HuH-7.5 (cell line): ENCODE measurements around the gene MYADML2.
"Not testable (repeated sequence)": the region's sequence is repeated elsewhere in the genome, so short reads cannot be mapped to it uniquely, and the experiment has no call there.

Source experiments
- DNase-seq: peaks from one replicate; pipeline ENCODE4 v3.0.0; 2011; ENCODE audit warnings: low spot score

Gene MYADML2, protein sequence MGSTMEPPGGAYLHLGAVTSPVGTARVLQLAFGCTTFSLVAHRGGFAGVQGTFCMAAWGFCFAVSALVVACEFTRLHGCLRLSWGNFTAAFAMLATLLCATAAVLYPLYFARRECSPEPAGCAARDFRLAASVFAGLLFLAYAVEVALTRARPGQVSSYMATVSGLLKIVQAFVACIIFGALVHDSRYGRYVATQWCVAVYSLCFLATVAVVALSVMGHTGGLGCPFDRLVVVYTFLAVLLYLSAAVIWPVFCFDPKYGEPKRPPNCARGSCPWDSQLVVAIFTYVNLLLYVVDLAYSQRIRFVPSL

GRCh38 chr17:81947189-81947588, at the start of gene MYADML2:
TSS of gene MYADML2 (minus strand) at chr17:81947233. CDS start at chr17:81941741, 5,492 bp downstream.
- DNase-seq, result no peak

GRCh38 chr17:81996232-81996756, 49.3 kb upstream of the MYADML2 start:
- no peak for DNase-seq

- no peak for DNase-seq
These were observed 48.6 kb upstream of the MYADML2 start for GRCh38 chr17:81995463-81996231.

DNA sequence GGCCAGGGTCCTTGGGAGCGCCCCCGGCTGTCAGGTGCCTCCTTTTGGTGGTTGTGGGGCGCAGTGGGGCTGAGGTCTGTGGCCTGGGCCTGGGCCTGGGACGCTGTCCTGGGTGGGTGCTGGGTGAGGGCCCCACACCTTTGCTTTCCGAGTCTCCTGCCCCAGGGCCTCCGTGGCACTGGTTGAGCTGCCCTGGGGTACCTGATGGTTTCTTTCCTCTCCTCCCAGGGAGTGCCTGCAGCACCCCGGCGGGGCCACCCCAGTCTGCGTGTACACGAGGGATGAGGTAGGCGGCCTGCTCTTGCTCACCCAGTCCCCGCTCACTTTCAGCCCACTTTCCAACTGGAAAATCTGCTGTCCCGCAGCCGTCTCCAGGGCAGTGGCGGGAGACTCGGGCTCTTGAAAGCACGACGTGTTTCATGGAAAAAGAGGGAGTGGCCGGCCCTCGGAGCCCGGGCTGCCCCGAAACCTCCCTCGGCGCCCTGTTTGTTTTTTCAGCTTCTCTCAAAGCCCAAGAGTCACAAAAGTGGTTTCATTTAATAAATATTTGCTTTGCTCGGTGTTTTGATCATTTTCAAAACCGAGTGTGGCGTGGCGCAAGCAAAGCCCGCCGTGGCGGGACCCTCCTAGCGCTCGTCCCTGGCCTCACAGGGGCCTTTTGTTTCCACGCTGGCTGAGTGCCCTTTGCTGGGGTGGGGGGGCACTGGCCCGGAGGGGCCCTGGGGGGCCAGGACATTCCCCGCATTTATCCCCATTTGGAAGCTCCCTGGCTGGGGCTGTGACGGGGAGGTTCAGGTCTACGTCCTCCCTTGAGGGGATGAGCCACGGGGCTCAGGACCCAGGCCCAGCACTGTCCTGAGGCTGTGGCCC, 47.8 kb upstream of the MYADML2 start:
- DNase-seq, result no peak

DNA sequence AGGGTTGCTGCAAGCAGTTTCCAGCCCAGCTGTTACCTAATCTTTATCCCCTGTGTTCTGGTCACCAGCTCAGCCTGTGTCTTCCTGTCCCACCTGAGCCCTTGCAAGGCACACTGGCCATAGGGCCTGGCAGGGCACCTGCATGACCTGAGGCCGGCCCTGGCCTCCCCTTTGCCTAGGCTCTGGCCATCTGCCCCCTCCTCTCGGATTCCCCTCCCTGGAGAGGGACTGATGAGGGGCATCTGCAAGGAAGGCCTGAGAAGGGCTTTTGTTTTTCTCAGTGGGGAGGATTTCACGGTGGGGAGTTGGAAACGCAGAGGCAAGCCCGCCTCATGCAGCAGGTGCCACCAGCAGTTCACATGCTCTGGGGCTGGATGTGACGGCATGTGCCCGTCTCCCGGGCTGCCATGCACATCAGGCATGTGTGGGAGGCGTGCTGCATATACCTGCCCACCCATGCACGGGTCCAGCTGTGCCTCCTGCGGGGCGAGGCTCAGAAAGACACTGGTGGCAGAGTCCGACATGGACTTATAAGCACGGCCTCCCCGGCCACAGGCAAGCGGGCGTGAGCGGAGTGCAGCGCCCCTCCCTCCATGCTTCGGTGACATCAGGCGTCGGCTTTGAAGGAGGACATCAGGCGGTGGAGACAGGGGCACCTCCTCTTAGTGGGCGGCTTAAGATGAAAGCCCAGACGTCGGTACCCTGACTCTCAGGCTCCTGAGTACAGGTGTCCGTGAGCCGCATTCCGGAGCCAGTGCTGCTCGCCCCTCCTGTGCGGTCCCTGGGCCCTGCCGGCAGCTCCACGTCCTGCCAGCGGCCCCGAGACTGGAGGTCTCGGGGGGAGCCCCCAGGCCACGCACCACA, 46.9 kb upstream of the MYADML2 start:
- DNase-seq, result no peak

DNA sequence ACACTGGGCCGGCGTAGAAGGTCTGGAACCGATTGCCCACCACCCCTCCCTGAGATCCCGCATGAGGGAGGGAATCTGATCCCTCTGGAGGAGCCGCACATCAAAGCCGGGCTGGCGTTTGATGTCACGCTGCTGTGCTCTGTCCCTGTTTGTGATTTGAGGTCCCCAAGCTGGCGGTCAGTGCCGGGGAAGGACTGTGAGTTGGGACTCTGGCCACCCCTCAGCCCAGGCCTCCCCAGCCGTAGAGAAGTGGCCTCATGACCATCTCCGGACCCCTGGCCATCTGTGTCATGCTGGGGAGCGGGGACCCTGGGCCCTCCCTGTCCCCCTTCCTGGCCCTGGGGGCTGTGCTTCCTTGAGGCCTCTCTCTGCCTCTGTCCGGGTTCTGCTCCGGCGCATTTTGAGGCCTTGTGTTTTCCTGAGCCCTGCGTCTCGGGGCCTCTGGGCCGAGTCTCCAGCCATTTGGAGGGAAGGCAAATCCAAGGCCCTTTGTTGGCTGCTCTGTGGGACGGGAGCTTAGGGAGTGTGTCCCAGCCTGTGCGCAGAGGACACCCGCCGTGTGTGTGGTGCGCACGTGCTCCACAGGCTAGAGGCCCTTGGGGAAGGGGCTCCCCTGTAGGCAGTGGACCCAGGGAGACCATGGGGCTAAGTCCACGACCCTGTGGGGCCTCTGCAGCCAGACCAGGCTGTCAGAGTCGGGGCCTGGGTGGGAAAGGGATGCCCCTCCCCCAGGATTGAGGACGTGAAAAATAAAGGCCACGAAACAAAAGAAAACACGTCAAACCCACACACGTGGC, 45.5 kb upstream of the MYADML2 start:
- DNase-seq, result no peak

GRCh38 chr17:81991684-81992305, 44.8 kb upstream of the MYADML2 start:
- no peak for DNase-seq

DNA sequence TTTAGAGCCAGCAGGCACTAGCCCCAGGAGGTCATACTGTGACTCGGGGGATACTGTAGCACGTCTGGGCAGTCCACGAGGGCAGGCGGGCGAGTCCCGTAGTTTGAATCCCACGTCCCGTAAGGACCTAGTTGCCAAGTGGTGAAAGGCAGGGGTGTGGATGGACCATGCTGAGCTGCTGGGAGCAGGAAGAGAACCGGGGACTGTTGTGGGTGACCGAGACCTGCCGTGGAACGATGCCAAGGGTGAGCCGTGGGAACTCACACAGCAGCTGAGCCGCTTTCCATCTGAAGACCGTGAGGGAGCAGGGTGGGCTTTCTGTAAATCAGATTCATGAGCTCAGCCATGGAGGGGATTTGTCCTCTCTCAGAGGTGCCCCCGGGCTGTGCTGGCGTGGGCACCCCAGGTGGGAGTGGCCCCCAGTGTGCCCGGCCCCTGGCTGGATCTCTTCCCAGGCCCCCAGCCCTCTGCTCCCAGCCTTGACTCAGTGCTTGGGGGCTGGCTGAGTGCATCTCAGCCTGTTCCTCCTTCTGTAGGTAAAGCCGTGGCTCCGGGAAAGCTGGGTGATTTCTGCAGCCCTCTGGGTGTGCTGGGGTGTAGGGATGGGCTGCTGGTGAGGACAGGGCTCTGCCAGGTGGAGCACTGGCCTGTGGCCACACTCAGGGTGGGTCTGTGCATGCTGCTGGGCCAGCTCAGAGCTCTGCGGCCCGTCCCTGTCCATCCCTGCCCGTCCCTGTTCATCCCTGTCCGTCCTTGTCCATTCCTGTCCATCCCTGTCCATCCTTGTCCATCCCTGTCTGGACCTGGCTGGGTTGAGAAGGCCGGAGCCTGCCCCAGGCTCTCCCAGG, 44.0 kb upstream of the MYADML2 start:
- no peak for DNase-seq

GRCh38 chr17:81987161-81987770, 40.2 kb upstream of the MYADML2 start:
- no peak for DNase-seq

DNA sequence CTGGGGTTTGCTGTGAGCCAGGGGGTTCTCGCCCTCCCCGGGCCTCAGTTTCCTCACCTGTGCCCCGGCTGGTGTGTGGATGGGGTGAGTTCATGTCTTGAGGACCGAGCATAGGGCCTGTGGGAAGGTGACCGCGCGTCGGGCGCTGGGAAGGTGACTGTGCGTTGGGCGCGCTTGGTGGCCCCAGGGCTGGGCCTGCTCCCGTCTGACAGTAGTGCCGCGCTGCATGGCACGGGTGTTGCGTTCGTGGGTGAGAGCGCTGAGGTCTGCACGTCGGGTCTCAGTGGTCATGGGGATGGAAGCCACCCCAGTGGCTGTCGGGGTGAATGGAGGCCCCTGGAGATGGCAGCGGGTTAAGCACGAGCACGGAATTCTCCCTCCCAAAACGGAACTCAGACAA, 39.6 kb upstream of the MYADML2 start:
- no peak for DNase-seq

DNA sequence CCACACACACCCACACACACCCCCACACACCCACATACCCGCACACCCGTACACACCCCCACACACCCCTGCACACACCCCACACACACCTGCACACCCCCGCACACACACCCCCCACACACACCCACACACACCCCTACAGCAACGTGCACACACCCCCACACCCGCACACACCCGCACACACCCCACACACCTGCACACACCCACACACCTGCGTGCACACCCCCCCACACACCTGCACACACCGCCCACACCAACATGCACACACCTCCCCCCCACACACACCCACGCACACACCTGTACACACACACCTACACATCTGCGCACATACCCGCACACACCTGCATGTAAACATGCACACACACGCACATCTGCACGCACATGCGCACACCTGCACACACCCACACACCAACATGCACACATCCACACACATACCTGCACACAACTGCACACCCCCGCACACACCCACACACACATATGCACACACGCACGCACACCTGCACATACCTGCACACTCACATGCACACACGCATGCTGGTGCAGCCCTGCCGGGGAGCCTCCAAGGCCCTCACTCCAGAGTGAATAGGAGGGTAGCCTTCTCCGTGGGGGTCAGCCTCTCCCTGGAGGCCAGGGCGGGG, 37.9 kb upstream of the MYADML2 start:
- no peak for DNase-seq

- no peak for DNase-seq
These were observed 36.8 kb upstream of the MYADML2 start for GRCh38 chr17:81983639-81984373.

GRCh38 chr17:81983011-81983638, 36.1 kb upstream of the MYADML2 start:
- no peak for DNase-seq

- not testable (repeated sequence) for DNase-seq
These were observed 34.5 kb upstream of the MYADML2 start for GRCh38 chr17:81981511-81981910.

DNA sequence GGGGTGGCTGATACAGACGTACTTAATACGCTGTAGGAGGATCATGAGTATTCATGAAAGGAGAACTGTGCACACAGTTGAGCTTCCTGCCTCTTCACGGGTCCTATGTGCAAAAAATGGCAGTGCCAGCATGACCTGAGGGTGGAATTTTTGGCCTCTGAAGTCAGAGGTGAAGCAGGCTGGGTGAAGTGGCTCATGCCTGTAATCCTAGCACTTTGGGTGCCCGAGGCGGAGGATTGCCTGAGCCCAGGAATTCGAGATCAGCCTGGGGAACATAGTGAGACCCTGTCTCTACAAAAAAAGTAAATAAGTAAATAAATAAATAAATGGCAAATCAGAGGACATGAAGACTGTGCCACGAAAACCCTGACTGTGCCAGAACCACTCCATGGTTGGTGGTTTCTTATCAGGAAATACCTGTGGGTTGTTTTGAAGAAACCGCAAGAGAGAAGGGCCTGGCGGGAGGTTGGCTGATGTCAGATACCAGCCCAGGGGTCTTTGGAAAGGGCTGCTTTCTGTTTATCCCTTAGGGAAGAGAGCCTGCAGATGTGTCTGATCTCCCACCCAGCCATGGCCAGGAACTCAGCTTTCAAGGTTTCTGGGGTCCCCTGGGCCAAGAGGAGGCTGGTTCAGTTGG, 33.8 kb upstream of the MYADML2 start:
- no peak for DNase-seq

GRCh38 chr17:81980122-81980521, 33.1 kb upstream of the MYADML2 start:
- no peak for DNase-seq
